ENCODE data around the gene C19orf85. TPM values are rescaled to one million over a fixed set of nuclear protein-coding genes. Genes with fewer than 3 reads are reported as not detected.

C19orf85 gene
- total and polyA plus RNA-seq, 2 experiments from 2014 or later = 1.7 to 3.4 TPM

GRCh38 chr19:55471266-55471665 lies 6.7 kb upstream of the C19orf85 start:
- Histone ChIP-seq H3K27me3 (ENCODE audit: insufficient read depth) (no peaks in the 10 kb centered on the region), H3K36me3 (ENCODE audit: insufficient read depth) (no peaks in the 10 kb centered on the region), H3K4me3 (no peak overlapping the region), H3K4me1 (ENCODE audit: insufficient read depth) (peaks cover 13% of the 10 kb centered on the region; the same call in 1 of the 2 replicates), H2AFZ (no peak overlapping the region), H3K4me2 (no peak overlapping the region), H3K9me2 (ENCODE audit: insufficient read depth) (no peaks in the 10 kb centered on the region), H3K27ac (ENCODE audit: low read depth) (no peak overlapping the region), H3F3A (replicated peaks; ENCODE audit: low read depth) (peaks cover 22% of the 10 kb centered on the region), H3K79me2 (replicated peaks; ENCODE audit: insufficient read depth) (no peaks in the 10 kb centered on the region), H4K20me1 (replicated peaks; ENCODE audit: insufficient read depth) (no peaks in the 10 kb centered on the region)
- Mint-ChIP-seq H3K36me3 (ENCODE audit: low read depth) (no peaks in the 10 kb centered on the region), H3K9me3 (no peaks in the 10 kb centered on the region), H3K27ac (no peak overlapping the region), H3K27me3 (ENCODE audit: insufficient read depth, low read depth, poor library complexity) (peaks cover 14% of the 10 kb centered on the region), H3K4me3 (no peak overlapping the region), H3K4me1 (peaks cover 16% of the 10 kb centered on the region)
- ATAC-seq = no peak
- TF ChIP-seq POLR2AphosphoS5 (IDR thresholded peaks at IDR 0.05; ENCODE audit: low read depth) = no peak
- TF ChIP-seq NANOG (IDR thresholded peaks at IDR 0.05; ENCODE audit: borderline replicate concordance) = no peak
- TF ChIP-seq, protein P1, sequence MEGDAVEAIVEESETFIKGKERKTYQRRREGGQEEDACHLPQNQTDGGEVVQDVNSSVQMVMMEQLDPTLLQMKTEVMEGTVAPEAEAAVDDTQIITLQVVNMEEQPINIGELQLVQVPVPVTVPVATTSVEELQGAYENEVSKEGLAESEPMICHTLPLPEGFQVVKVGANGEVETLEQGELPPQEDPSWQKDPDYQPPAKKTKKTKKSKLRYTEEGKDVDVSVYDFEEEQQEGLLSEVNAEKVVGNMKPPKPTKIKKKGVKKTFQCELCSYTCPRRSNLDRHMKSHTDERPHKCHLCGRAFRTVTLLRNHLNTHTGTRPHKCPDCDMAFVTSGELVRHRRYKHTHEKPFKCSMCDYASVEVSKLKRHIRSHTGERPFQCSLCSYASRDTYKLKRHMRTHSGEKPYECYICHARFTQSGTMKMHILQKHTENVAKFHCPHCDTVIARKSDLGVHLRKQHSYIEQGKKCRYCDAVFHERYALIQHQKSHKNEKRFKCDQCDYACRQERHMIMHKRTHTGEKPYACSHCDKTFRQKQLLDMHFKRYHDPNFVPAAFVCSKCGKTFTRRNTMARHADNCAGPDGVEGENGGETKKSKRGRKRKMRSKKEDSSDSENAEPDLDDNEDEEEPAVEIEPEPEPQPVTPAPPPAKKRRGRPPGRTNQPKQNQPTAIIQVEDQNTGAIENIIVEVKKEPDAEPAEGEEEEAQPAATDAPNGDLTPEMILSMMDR (conservative IDR thresholded peaks at IDR 0.05; ENCODE audit: low read depth in 2 of 2) = no peak
- TF ChIP-seq ZNF462 (CRISPR knock-in tag; IDR thresholded peaks at IDR 0.05) = no peak
- TF ChIP-seq JUNB (IDR thresholded peaks at IDR 0.05; ENCODE audit: unreplicated experiment) = no peak
- TF ChIP-seq CREB1 (CRISPR knock-in tag; IDR thresholded peaks at IDR 0.05; ENCODE audit: low read depth) = no peak
- TF ChIP-seq ZNF331 (CRISPR knock-in tag; IDR thresholded peaks at IDR 0.05; ENCODE audit: low read depth) = no peak
- TF ChIP-seq ETS1 (IDR thresholded peaks at IDR 0.05) = no peak
- no peak for DNase-seq (ENCODE audit: low spot score)
